GM21619 (cell line): ENCODE data around the gene YWHAE.
"Not testable (repeated sequence)": the region's sequence is repeated elsewhere in the genome, so short reads cannot be mapped to it uniquely, and the experiment has no call there.

Experiments used
- ATAC-seq: cut with Tn5 transposase; IDR thresholded peaks from one replicate; pipeline ENCODE4 v1.9.1; 2021; ENCODE audit not compliant: unreplicated experiment

YWHAE gene

GRCh38 chr17:1375615-1376014 is 24.4 kb downstream of the YWHAE start:
- ATAC-seq = no peak

DNA sequence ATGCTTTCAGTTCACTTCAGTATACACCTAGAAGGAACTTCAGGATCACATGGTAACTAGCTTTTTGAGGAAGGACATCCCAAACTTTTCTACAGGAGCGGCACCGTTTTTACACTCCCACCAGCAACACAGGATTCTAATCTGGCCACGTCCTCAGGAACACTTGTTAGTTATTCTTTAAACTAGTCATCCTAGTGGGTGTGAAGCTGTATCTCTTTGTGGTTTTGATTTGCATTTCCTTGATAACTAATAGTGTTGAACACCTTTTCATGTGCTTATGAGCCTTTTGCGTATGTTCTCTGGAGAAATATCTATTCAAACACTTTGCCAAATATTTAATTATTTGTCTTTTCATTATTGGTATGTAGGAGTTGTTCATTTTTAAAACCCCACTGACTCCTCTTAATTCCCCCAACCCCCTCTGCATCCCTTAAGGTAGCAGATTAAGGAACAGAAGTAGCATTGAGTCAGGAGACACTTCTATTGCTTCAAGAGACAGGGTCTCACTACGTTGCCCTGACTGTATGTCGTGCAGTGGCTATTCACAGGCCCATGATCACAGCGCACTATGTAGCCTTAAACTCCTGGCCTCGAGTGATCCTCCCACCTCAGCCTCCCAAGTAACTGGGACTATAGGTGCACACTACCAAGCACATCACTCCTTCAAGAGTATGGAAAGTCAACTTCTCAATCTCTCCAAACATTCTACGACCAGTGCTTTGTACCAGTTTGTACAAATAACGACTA is 25.4 kb downstream of the YWHAE start:
- ATAC-seq = no peak

GRCh38 chr17:1373707-1374237 is 26.2 kb downstream of the YWHAE start:
- ATAC-seq = no peak

- no peak for ATAC-seq
Observed at GRCh38 chr17:1372618-1373017, 27.4 kb downstream of the YWHAE start.

- ATAC-seq = no peak
Observed at GRCh38 chr17:1371893-1372590, 28.0 kb downstream of the YWHAE start.

GRCh38 chr17:1368588-1368987 is 31.4 kb downstream of the YWHAE start:
- ATAC-seq = no peak

GRCh38 chr17:1367351-1367745 is 32.7 kb downstream of the YWHAE start:
- no peak for ATAC-seq

DNA sequence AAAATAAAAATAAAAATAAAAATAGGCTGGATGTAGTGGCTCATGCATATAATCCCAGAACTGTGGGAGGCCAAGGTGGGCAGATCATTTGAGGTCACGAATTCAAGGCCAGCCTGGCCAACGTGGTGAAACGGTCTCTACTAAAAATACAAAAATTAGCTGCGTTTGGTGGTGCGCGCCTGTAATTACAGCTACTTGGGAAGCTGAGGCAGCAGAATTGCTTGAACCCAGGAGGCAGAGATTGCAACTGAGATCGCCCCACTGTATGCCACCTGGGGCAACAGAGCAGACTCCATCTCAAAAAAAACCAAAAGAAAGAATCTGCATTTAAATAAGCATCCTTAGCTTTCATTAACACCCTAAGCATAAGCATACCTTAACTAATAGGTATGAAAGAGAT is 33.8 kb downstream of the YWHAE start:
- ATAC-seq = no peak

DNA sequence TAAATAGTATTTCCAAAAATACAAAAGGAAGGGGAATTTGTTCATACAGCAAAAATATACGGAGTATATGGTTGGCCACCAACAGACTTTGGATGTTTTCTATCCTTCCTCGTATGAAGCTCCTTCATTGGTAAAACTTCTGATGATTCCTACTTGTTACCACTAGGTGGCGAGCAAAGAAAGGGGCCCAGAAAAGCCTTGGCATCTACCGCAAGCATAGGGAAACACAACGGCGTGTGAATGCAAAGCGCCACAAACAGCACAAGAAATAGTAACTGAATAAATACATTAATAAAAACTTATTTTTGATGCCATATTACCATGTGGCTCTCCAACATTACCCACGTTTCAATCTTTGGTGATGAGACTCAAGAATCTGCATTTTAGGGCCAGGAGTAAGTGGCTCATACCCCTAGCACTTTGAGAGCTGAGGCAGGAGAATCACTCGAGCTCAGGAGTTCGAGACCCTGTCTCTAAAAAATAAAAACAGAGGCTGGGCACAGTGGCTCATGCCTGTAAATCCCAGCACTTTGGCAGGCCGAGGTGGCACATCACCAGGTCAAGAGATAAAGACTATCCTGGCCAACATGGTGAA is 34.5 kb downstream of the YWHAE start:
- ATAC-seq = no peak

- no peak for ATAC-seq
Observed at GRCh38 chr17:1362964-1363363, 37.1 kb downstream of the YWHAE start.

DNA sequence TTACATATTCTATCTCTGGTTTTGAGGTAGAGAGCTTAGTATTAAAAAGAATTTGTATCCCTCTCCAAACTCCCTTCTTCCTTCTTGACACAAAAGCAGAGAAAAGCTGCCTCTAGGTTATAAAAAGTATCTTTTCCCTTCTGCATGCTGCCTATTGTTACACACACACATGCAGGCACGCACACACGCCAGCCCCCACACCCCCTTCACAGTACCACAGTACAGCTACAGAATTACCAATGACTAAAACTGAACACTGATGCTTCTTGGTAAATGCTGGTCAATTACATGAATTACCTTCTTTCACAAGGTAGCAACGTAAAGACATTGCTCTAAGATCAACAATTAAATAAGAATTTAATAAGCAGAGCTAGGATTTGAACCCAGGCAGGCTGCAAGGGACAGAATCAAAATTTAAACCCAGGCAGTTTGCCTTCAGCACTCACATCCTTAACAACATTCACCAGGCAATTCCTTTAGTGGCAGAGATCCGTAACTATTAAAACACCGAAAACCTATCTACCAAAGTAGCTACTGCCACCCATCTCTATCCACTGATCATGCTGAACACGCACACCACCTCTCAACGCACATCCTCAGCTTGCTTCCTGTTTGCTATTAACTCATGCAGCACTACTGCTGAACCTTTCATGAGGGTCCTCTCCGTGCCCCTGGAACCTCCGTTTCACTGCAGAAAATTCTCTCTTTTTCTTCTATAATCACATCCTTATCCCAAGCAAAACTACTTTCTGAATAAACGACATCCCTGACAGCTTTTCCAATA is 37.8 kb downstream of the YWHAE start:
- ATAC-seq = no peak

- ATAC-seq = no peak
Observed at GRCh38 chr17:1360975-1361374, 39.0 kb downstream of the YWHAE start.

GRCh38 chr17:1360315-1360714 is 39.7 kb downstream of the YWHAE start:
- ATAC-seq = not testable (repeated sequence)

GRCh38 chr17:1354030-1354429 is 46.0 kb downstream of the YWHAE start:
- no peak for ATAC-seq

DNA sequence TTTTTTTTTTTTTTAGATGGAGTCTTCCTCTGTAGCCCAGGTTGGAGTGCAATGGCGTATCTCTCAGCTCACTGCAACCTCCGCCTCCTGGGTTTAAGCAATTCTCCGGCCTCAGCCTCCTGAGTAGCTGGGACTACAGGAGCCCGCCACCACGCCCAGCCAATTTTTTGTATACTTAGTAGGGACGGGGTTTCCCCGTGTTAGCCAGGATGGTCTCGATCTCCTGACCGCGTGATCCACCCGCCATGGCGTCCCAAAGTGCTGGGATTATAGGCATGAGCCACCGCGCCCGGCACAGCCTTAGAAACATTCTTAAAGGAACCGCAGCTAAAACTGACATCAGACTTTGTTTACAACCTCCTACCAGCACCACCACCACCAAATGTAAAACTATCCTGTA is 47.5 kb downstream of the YWHAE start:
- ATAC-seq = not testable (repeated sequence)

DNA sequence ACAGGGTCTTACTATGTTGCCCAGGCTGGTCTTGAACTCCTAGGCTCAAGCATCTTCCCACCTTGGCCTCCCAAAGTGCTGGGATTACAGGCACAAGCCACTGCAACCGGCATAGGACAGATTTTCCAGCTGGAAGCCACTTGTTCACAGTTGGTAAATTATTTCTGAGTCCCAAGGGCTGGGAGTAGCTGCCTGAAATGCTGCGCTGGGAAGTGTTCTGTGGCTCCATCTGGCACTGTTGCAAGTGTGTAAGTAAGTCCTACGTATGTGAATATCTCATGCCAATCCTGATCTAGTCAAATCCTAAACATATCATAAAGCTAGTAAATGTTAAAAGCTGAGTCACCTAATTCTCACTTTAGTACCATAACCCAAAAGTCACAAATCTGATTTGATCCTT is 48.1 kb downstream of the YWHAE start:
- no peak for ATAC-seq

DNA sequence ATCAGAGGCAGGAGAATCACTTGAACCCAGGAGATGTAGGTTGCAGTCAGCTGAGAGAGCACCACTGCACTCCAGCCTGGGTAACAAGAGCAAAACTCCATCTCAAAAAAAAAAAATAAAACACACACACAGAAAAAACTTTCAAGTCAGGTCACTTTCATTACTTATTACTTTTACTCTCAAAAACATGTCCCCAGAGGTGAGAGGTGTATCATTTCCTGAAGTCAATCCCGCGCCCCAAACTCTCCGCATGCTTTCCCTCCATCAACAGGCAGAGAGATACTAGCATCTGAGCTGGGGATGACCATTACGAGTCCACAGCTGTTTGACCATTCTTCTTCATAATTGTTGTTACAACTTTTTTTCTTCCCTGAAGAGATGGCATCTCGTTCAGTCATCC is 48.7 kb downstream of the YWHAE start:
- no peak for ATAC-seq

DNA sequence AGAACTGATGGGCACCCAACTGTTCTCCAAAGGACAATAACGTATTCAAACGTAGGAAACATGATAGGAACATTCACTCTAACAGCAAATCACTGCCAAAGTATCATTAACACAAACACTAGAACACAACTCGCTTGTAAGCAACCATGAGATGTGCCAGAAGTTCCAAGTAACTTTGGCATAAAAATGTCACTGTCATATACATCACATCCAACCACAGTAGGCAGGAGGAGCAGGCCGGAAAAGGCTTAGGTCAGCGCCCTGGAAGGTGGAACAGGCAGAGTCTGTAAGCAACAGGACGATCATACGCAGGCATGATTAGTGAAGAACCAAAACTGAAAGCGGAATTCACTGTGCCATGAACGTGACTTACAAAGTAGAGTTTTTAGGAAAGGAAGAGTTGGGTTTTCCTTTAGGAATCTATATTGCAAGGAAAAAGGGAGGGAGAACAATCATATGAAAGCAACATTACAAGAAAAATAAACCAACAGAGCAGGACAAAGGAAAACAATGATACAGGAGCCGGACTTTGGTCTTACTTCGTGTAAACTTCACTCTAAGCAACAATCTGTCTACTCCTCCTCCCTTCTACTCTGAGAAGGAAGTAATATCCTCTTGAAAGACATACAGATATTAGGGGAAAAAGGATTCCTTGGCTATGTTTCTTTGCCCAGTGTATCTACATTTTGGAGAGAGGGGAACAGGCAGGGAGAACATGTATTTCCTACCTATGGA is 52.3 kb downstream of the YWHAE start:
- ATAC-seq = no peak

DNA sequence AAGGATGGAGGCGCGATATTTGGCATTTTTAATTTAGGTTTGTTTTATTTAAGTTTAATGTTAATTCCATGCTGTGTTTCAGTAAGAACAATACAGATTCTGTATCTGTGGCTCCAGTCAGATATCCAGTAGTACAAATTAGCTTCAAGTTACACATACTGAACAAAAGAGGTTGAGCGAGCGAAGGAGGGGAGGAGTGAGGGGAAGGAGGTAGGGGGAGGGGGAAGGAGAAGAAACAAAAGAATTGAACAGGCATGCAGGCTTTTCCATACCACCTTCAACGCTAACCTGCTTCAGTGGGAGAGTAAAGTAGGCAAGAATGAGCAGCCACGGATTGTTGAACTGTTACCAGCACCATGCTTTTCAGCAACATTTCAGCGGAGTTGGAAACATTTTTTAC is 55.5 kb downstream of the YWHAE start:
- no peak for ATAC-seq

- no peak for ATAC-seq
Observed at GRCh38 chr17:1343554-1343953, 56.5 kb downstream of the YWHAE start.

DNA sequence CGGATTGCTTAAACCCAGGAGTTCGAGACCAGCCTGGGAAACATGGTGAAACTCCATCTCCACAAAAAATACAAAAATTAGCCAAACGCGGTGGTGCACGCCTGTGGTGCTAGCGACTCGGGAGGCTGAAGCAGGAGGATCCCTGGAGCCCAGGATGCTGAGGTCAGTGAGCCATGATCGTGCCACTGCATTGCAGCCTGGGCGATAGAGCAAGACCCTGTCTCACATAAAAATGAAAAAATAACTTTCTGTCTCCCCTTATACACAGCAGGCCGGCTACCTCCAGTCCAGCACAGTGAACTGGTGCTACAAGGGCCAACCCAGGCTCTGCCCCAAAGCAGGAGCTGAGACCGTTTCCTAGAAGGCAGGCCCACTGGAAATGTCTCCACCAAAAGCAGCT is 59.7 kb downstream of the YWHAE start:
- ATAC-seq = no peak
